ENCODE data around the gene OR4C6. TPM values are rescaled to one million over a fixed set of nuclear protein-coding genes. Genes with fewer than 3 reads are reported as not detected.

OR4C6 gene
- total RNA-seq (2021; ENCODE audit: unreplicated experiment) (not detected), Bru-seq, nascent RNA (not detected), BruChase-seq, experiment 1, labeled RNA remaining after a 6-hour chase (not detected), BruChase-seq, experiment 2, labeled RNA remaining after a 2-hour chase (not detected)
- polyA plus RNA-seq (2012) = not detected in 2 replicates
- long read RNA-seq = 0 reads

DNA sequence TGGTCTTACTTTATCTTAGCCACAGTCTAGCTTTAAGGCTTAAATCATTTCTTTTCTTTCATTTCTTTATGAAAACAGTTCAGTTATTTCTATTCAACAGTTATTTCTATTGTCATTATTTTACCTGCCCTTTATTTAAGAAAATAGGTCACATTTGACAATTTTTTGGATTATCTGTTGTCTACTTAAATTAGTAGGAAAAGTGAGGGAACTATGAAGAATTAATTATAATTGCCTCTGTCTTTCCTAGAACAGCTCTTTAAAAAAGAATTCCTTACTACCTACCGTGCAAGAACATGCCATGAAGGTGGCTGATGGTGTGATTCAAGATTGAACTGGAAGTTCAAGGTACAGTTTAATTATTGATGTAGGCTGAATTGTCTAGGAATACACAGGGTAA, at the start of gene OR4C6:
OR4C6 (plus strand) TSS at position 301 of the 400 bp plus-strand sequence. CDS start 2,966 bp downstream, outside the sequence.
- H3K79me2 ChIP-seq (ENCODE audit: insufficient read depth, low read length) = no peaks in the 10 kb centered on the region
- H3K9me2 ChIP-seq (ENCODE audit: insufficient read depth) = no peaks in the 10 kb centered on the region
- DNase-seq (ENCODE audit: low read depth, low spot score) (no peak), ATAC-seq (no peak)
- intact Hi-C loops (cut with micrococcal nuclease) = no loop called here
- no peak within 1 kb of the TSS for H3K4me2 ChIP-seq (ENCODE audit: low read length)
- no peaks in the 10 kb centered on the region for H3K36me3 ChIP-seq (ENCODE audit: control insufficient read depth in 1 of 2, insufficient read depth in 2 of 2, low read length in 2 of 2)
- CTCF ChIA-PET = no interaction called here
- H3K27me3 ChIP-seq (ENCODE audit: insufficient read depth, low read length) = no peaks in the 10 kb centered on the region
- H4K20me1 ChIP-seq (ENCODE audit: insufficient read depth) = no peaks in the 10 kb centered on the region
- no peak for TF ChIP-seq EZH2 (IDR thresholded peaks at IDR 0.05)
- TF ChIP-seq POLR2A (IDR thresholded peaks at IDR 0.05; ENCODE audit: borderline replicate concordance, extremely low read depth, insufficient read depth, insufficient read length) = no peak
- no peak for TF ChIP-seq CEBPB (IDR thresholded peaks at IDR 0.05; ENCODE audit: low read depth)
- no peak for TF ChIP-seq FOSL1 (IDR thresholded peaks at IDR 0.05; ENCODE audit: low read depth)
- no peak for TF ChIP-seq TCF7L2 (IDR thresholded peaks at IDR 0.05; ENCODE audit: borderline replicate concordance, extremely low read depth, insufficient read depth, insufficient read length)
- TF ChIP-seq RAD21 (IDR thresholded peaks at IDR 0.05; ENCODE audit: low read depth) = no peak
- TF ChIP-seq JUND (IDR thresholded peaks at IDR 0.05) = no peak
- TF ChIP-seq ZNF274 (IDR thresholded peaks at IDR 0.05; ENCODE audit: low read depth, low read length) = no peak
- TF ChIP-seq, protein P1, sequence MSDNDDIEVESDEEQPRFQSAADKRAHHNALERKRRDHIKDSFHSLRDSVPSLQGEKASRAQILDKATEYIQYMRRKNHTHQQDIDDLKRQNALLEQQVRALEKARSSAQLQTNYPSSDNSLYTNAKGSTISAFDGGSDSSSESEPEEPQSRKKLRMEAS (IDR thresholded peaks at IDR 0.05) = no peak
- no peak for TF ChIP-seq YY1 (IDR thresholded peaks at IDR 0.05; ENCODE audit: extremely low read depth, insufficient replicate concordance, low read depth, low read length)
- TF ChIP-seq ELF1 (IDR thresholded peaks at IDR 0.05; ENCODE audit: borderline replicate concordance, low read depth) = no peak
- no peak for TF ChIP-seq POLR2AphosphoS5 (IDR thresholded peaks at IDR 0.05; ENCODE audit: low read depth, low read length)
- TF ChIP-seq, protein P2, sequence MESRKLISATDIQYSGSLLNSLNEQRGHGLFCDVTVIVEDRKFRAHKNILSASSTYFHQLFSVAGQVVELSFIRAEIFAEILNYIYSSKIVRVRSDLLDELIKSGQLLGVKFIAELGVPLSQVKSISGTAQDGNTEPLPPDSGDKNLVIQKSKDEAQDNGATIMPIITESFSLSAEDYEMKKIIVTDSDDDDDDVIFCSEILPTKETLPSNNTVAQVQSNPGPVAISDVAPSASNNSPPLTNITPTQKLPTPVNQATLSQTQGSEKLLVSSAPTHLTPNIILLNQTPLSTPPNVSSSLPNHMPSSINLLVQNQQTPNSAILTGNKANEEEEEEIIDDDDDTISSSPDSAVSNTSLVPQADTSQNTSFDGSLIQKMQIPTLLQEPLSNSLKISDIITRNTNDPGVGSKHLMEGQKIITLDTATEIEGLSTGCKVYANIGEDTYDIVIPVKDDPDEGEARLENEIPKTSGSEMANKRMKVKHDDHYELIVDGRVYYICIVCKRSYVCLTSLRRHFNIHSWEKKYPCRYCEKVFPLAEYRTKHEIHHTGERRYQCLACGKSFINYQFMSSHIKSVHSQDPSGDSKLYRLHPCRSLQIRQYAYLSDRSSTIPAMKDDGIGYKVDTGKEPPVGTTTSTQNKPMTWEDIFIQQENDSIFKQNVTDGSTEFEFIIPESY (IDR thresholded peaks at IDR 0.05; ENCODE audit: extremely low read depth, insufficient replicate concordance, low read length) = no peak
- TF ChIP-seq SIN3A (IDR thresholded peaks at IDR 0.05; ENCODE audit: low read depth) = no peak
- no peak for TF ChIP-seq EGR1 (IDR thresholded peaks at IDR 0.05; ENCODE audit: low read depth)
- TF ChIP-seq, protein P3, sequence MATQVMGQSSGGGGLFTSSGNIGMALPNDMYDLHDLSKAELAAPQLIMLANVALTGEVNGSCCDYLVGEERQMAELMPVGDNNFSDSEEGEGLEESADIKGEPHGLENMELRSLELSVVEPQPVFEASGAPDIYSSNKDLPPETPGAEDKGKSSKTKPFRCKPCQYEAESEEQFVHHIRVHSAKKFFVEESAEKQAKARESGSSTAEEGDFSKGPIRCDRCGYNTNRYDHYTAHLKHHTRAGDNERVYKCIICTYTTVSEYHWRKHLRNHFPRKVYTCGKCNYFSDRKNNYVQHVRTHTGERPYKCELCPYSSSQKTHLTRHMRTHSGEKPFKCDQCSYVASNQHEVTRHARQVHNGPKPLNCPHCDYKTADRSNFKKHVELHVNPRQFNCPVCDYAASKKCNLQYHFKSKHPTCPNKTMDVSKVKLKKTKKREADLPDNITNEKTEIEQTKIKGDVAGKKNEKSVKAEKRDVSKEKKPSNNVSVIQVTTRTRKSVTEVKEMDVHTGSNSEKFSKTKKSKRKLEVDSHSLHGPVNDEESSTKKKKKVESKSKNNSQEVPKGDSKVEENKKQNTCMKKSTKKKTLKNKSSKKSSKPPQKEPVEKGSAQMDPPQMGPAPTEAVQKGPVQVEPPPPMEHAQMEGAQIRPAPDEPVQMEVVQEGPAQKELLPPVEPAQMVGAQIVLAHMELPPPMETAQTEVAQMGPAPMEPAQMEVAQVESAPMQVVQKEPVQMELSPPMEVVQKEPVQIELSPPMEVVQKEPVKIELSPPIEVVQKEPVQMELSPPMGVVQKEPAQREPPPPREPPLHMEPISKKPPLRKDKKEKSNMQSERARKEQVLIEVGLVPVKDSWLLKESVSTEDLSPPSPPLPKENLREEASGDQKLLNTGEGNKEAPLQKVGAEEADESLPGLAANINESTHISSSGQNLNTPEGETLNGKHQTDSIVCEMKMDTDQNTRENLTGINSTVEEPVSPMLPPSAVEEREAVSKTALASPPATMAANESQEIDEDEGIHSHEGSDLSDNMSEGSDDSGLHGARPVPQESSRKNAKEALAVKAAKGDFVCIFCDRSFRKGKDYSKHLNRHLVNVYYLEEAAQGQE (IDR thresholded peaks at IDR 0.05; ENCODE audit: low read depth) = no peak
- no peak for TF ChIP-seq ZFX (IDR thresholded peaks at IDR 0.05)
- TF ChIP-seq, protein P4, sequence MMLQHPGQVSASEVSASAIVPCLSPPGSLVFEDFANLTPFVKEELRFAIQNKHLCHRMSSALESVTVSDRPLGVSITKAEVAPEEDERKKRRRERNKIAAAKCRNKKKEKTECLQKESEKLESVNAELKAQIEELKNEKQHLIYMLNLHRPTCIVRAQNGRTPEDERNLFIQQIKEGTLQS (IDR thresholded peaks at IDR 0.05) = no peak
- no peak for TF ChIP-seq EZH2phosphoT487 (IDR thresholded peaks at IDR 0.05; ENCODE audit: borderline replicate concordance)
- no peak within 1 kb of the TSS for H2AFZ ChIP-seq (ENCODE audit: low read depth, low read length, poor library complexity, severe bottlenecking)
- peaks cover 6 to 14% of the 10 kb centered on the region in 2 experiments; a peak in 2 of 4 replicates for H3K9me3 ChIP-seq (ENCODE audit: control insufficient read depth in 1 of 2, insufficient read depth in 1 of 2, low read depth in 1 of 2, low read length in 2 of 2)
- H3K4me1 ChIP-seq (ENCODE audit: control insufficient read depth in 1 of 2, insufficient read depth in 2 of 2, low read length in 2 of 2) = no peaks in the 10 kb centered on the region
- POLR2A ChIA-PET = no interaction called here
- BruUV-seq (replicated peaks) = no TSS peak
- no peak within 1 kb of the TSS for H3K27ac ChIP-seq (ENCODE audit: low read depth, low read length)
- no peak within 1 kb of the TSS for H3K4me3 ChIP-seq (replicated peaks in 1 of 2; ENCODE audit: low read depth in 1 of 2, low read length in 2 of 2)
- RAD21 ChIA-PET (ENCODE audit: low non-redundant PET in 1 of 2, low total read pairs in 2 of 2, uncharacterized antibody in 2 of 2, unreplicated experiment in 2 of 2) = no interaction called here
- no peak within 1 kb of the TSS for H3K9ac ChIP-seq (ENCODE audit: low read length)
